Gastroesophageal sphincter (tissue), 4 donors: ENCODE data around the gene TRMU. TPM values are rescaled to one million over a fixed set of nuclear protein-coding genes. Genes with fewer than 3 reads are reported as not detected.
"Not testable (repeated sequence)": the region's sequence is repeated elsewhere in the genome, so short reads cannot be mapped to it uniquely, and the experiment has no call there.

ENCODE experiments used
- ATAC-seq: fragments of 150-250 bp; one replicate; pipeline ENCODE4 v1.9.1; 2016; ENCODE audit warnings: mild to moderate bottlenecking, moderate library complexity
- H3K27ac ChIP-seq, 4 donors: fragments of 200-600 bp; sonication (generic) in 3 of 4; 1 replicate in 3 of 4; 2 replicates in 1 of 4; pipeline ENCODE4 v1.5.1; 2016 to 2019
- H3K27me3 ChIP-seq: fragments of 200-600 bp; sonication (generic); one replicate; pipeline ENCODE4 v1.5.1; 2019
- H3K36me3 ChIP-seq, 2 donors: fragments of 200-600 bp; sonication (generic); one replicate each; pipeline ENCODE4 v1.5.1; 2019; ENCODE audit warnings: control low read depth in 1 of 2
- H3K4me1 ChIP-seq, 3 donors: fragments of 200-600 bp; sonication (generic); 1 replicate in 2 of 3; 2 replicates in 1 of 3; pipeline ENCODE4 v1.5.1; 2016 to 2019; ENCODE audit warnings: control low read depth in 2 of 3
- H3K4me3 ChIP-seq, 2 donors: fragments of 200-600 bp; sonication (generic); one replicate each; pipeline ENCODE4 v1.5.1; 2019; ENCODE audit warnings: mild to moderate bottlenecking in 1 of 2, moderate library complexity in 1 of 2
- H3K9me3 ChIP-seq, 3 donors: fragments of 200-600 bp; sonication (generic); one replicate each; pipeline ENCODE4 v1.5.1; 2017 to 2019; ENCODE audit warnings: control low read depth in 2 of 3
- EP300 ChIP-seq: sonication (generic); formaldehyde crosslinking; IDR thresholded peaks from one replicate; pipeline ENCODE4 v1.6.1; 2017; ENCODE audit warnings: antibody characterized with exemption, mild to moderate bottlenecking
- POLR2A ChIP-seq, 2 donors: fragments of 450-650 bp; IDR thresholded peaks; one replicate each; pipeline ENCODE4 v1.6.1; 2017; ENCODE audit warnings: antibody characterized with exemption in 2 of 2, mild to moderate bottlenecking in 2 of 2, moderate library complexity in 1 of 2
- POLR2AphosphoS5 ChIP-seq: sonication (generic); formaldehyde crosslinking; IDR thresholded peaks from one replicate; pipeline ENCODE4 v1.6.1; 2017; ENCODE audit warnings: antibody characterized with exemption
- WGBS, 2 donors: methylation state at CpG; one replicate each; pipeline ENCODE4 v1.1.5; 2018; ENCODE audit warnings: low coverage in 1 of 2; 5-methylcytosine and 5-hydroxymethylcytosine counted together
- total RNA-seq, 4 donors: library from RNA; depleted of rRNA; stranded (reverse); fragments of >200 nt; gene quantifications; one replicate each; pipeline ENCODE4 v1.1.0, GENCODE V29; 2016
- TF ChIP-seq, protein P1 (sequence below), 4 experiments: fragments of 200-600 bp in 2 of 4; fragments of 450-650 bp in 2 of 4; sonication (generic) in 1 of 4; IDR thresholded peaks; one replicate each; pipeline ENCODE4 v1.5.1; 2017 to 2019; ENCODE audit warnings: antibody characterized with exemption in 4 of 4, mild to moderate bottlenecking in 2 of 4, moderate library complexity in 2 of 4

TRMU gene
- total RNA-seq, 4 donors from 2014 or later = 9.9 to 33.8 (median 24.6) TPM

DNA sequence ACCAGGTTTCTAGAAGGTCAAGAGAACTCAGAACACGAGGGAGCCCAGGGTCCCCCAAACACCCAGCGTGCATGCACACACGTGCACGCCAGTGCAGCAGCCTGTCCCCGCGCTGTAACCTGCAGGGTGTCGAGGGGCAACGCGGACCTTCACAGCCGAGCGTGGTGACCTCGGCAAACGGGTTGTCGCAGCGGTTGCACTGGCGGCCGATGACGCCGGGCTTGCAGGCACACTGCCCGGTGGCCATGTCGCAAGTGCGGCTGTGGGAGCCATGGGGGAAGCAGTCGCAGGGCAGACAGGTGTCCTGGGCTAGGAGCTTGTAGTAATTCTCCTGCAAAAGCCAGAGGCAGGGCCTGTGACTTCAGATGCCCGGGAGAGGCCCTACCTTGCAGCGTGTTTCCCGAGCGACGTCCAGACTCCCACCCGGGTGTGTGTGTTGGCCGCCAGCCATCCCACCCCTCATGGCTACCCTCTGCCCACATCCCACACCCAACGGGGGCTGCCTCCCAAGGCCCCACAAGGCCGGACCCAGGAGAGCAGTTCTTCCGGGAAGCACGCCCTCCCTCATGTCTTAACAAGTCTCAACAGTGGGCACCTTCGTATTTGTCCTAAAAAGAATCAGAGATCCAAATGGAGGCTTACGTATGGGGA lies 56.1 kb downstream of the TRMU start:
- no peaks in the 10 kb centered on the region for H3K36me3 ChIP-seq

DNA sequence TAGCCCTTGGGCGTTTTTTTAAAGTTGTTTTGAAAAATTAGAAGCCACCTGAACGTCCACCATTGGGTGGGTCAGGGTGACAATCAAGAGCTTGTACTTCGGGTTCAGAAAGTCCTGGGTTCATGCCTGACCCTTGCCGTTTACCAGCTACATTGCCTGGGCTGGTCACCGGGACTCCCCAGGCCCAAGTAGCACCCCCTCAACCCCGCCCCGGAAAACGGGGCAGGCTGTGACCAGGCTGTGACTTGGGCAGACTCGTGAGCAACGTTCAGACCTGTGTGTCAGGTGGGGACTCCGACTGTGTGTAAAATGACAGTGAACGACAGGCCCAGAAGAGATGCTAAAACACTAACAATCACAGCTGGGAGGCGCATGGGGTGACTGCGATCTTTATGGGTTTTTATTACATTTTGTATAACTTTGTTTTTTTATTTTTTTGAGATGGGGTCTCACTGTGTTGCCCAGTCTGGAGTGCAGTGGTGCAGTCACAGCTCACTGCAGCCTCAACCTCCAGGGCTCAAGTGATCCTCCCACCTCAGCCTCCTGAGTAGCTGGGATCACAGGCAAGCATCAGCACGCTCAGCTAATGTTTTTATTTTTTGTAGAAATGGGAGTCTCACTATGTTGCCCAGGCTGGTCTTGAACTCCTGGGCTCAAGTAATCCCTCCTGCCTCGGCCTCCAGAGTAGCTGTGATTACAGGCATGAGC lies 56.8 kb downstream of the TRMU start:
- Histone ChIP-seq H3K4me3 (no peak overlapping the region), H3K4me1 (no peaks in the 10 kb centered on the region), H3K9me3 (no peaks in the 10 kb centered on the region), H3K27me3 (no peaks in the 10 kb centered on the region), H3K36me3 (no peaks in the 10 kb centered on the region), H3K27ac (no peak overlapping the region)
- ATAC-seq = no peak
- TF ChIP-seq EP300 (no peak), POLR2AphosphoS5 (no peak), POLR2A (IDR thresholded peaks at IDR 0.05) (no peak)
- TF ChIP-seq, protein P1, sequence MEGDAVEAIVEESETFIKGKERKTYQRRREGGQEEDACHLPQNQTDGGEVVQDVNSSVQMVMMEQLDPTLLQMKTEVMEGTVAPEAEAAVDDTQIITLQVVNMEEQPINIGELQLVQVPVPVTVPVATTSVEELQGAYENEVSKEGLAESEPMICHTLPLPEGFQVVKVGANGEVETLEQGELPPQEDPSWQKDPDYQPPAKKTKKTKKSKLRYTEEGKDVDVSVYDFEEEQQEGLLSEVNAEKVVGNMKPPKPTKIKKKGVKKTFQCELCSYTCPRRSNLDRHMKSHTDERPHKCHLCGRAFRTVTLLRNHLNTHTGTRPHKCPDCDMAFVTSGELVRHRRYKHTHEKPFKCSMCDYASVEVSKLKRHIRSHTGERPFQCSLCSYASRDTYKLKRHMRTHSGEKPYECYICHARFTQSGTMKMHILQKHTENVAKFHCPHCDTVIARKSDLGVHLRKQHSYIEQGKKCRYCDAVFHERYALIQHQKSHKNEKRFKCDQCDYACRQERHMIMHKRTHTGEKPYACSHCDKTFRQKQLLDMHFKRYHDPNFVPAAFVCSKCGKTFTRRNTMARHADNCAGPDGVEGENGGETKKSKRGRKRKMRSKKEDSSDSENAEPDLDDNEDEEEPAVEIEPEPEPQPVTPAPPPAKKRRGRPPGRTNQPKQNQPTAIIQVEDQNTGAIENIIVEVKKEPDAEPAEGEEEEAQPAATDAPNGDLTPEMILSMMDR (IDR thresholded peaks at IDR 0.05) = no peak
- 92 to 95% methylated on average over 9 to 12 of the region's 16 CpGs for WGBS, 2 donors

More for the DNA sequence above, 56.1 kb downstream of the TRMU start:
- H3K4me1 ChIP-seq = no peaks in the 10 kb centered on the region
- H3K27me3 ChIP-seq = no peaks in the 10 kb centered on the region
- no peak overlapping the region for H3K27ac ChIP-seq
- H3K4me3 ChIP-seq = no peak overlapping the region
- no peaks in the 10 kb centered on the region for H3K9me3 ChIP-seq
- TF ChIP-seq POLR2AphosphoS5 = no peak
- TF ChIP-seq EP300 = no peak
- TF ChIP-seq, protein P1 (IDR thresholded peaks at IDR 0.05) = no peak
- TF ChIP-seq POLR2A (IDR thresholded peaks at IDR 0.05) = no peak
- no peak for ATAC-seq
- WGBS, 2 donors = 82 to 86% methylated on average over 1 to 6 of the region's 36 CpGs

DNA sequence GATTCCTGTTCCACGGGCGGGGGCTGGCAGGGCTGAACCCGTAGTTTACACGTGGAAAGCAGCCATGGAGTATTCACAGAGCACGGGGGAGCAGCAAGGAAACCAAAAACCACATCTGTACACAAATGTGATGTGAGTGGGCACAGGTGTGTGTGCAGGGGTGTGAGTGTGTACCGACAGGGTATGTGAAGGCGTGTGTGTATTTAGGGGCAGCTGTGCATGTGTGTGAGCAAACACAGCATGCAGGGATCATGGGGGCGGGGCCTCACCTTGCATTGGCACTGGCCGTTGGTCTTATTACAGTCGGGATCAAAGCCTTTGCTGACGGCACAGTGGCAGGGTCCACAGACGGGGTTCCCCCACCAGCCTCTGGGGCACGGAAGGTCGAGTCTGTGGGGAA lies 58.4 kb downstream of the TRMU start:
- TF ChIP-seq POLR2A (IDR thresholded peaks at IDR 0.05) (no peak), POLR2AphosphoS5 (no peak), EP300 (no peak)
- 75 to 79% methylated on average over 5 to 11 of the region's 14 CpGs for WGBS, 2 donors
- ATAC-seq = no peak
- Histone ChIP-seq H3K4me1 (no peaks in the 10 kb centered on the region), H3K36me3 (no peaks in the 10 kb centered on the region), H3K27ac (no peak overlapping the region), H3K9me3 (no peaks in the 10 kb centered on the region), H3K27me3 (peaks cover 6% of the 10 kb centered on the region), H3K4me3 (no peak overlapping the region)

DNA sequence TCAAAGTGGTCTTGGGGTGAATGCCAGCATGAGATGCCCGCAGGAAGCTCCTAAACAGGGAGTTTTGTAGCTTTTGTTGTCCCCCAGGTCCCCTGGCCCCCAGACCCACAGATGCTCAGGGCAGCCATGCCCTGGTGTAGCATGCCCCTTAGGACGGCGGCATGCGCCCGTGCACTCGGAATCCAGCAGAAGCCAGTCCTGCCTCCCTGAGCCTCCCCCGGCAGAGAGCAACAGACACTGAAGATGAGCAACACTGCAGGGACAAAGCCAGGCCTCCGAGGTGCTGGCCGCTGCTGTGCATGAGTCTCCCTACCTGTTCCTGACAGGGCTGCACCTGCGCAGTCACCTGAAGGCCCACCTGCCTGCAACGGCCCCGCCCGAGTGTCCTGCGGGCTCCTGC lies 59.1 kb downstream of the TRMU start:
- H3K36me3 ChIP-seq = no peaks in the 10 kb centered on the region
- no peak overlapping the region for H3K27ac ChIP-seq
- no peak overlapping the region for H3K4me3 ChIP-seq
- peaks cover 6% of the 10 kb centered on the region for H3K27me3 ChIP-seq
- H3K4me1 ChIP-seq = no peaks in the 10 kb centered on the region
- no peak for ATAC-seq
- TF ChIP-seq, protein P1 (IDR thresholded peaks at IDR 0.05) = no peak
- no peak for TF ChIP-seq EP300
- TF ChIP-seq POLR2A (IDR thresholded peaks at IDR 0.05) = no peak
- TF ChIP-seq POLR2AphosphoS5 = no peak
- WGBS, 2 donors = 90% methylated on average over 2 of the region's 14 CpGs; no CpG with 5 or more reads in 1 of the 2 donors
- no peaks in the 10 kb centered on the region for H3K9me3 ChIP-seq

DNA sequence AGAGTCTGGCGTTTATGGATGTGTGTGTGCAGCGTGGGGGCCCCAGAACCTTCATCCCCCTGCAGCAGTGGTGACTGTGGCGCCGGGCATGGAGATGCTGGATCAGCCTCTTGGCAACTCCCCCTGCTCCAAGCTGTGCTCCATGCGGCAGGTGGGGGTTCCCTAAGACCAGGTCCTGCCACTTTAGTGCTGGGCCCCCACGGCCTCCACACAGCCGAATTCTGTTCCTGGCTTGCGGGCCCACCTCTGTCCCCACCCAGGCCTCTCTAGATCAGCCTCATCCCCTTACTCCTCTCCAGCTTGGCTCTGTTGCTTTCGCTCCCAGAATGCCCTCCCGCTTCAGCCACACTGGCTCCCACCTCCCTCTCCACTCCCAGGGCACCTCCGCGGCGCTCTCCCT lies 59.6 kb downstream of the TRMU start:
- H3K9me3 ChIP-seq = no peaks in the 10 kb centered on the region
- ATAC-seq = no peak
- H3K4me1 ChIP-seq = no peaks in the 10 kb centered on the region
- peaks cover 6% of the 10 kb centered on the region for H3K27me3 ChIP-seq
- no peak overlapping the region for H3K27ac ChIP-seq
- H3K4me3 ChIP-seq = no peak overlapping the region
- 91 to 95% methylated on average over 7 to 8 of the region's 13 CpGs for WGBS, 2 donors
- H3K36me3 ChIP-seq = no peaks in the 10 kb centered on the region
- TF ChIP-seq POLR2AphosphoS5 (no peak), EP300 (no peak), POLR2A (IDR thresholded peaks at IDR 0.05) (no peak)
- TF ChIP-seq, protein P1 (IDR thresholded peaks at IDR 0.05) = no peak

DNA sequence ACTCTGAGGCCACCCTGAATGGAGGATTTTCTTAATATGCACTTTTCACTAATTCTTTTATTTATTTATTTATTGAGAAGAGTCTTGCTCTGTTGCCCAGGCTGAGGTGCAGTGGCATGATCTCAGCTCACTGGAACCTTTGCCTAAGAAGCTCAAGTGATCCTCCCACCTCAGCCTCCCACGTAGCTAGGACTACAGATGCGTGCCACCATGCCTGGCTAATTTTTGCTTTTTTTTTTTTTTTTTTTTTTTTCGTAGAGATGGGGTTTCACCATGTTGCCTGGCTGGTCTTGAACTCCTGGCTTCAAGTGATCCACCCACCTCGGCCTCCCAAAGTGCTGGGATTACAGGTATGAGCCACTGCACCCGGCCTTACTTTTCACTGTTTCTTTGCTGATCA lies 61.5 kb downstream of the TRMU start:
- WGBS, 2 donors = 95 to 100% methylated on average over 1 to 2 of the region's 5 CpGs
- not testable (repeated sequence) for H3K9me3 ChIP-seq, H3K4me1 ChIP-seq, ATAC-seq, H3K4me3 ChIP-seq, H3K36me3 ChIP-seq, H3K27ac ChIP-seq, H3K27me3 ChIP-seq
